Stimulated activated CD4-positive, alpha-beta T cell treated with anti-CD3 and anti-CD28 coated beads, Interleukin-15, amount 100 ng/mL, for 1 hour (primary cell): Measurements from ENCODE around the gene PLPPR5.
"Not testable (repeated sequence)": the region's sequence is repeated elsewhere in the genome, so short reads cannot be mapped to it uniquely, and the experiment has no call there.

Source experiments
- DNase-seq, 2 donors: peaks; one replicate each; pipeline ENCODE4 v3.0.0-alpha.2; 2020; ENCODE audit warnings: low read depth in 1 of 2, low spot score in 1 of 2

Gene PLPPR5

GRCh38 chr1:98919652-98920051 lies 85.0 kb downstream of the PLPPR5 start:
- DNase-seq: no peak

GRCh38 chr1:98919211-98919610 lies 85.5 kb downstream of the PLPPR5 start:
- no peak for DNase-seq

DNA sequence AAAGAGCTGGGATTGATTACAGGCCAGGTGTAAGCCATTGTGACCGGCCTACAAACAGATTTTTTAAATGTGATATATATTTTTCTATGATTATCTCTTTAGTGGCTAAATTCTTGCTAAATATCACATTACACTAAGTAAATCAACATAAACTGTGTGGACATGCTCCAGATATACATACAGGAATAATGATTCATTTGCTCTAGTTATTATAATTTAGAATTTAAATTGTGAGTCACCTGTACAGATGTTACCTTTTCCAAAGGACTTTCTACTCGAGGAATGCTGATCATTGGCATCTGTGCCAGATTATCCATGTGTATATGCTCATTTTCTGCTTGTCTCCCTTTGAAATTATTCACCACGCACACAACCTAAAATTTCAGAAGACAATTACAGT lies 90.1 kb downstream of the PLPPR5 start:
- no peak for DNase-seq

- no peak for DNase-seq
Measured at GRCh38 chr1:98910827-98911226, 93.8 kb downstream of the PLPPR5 start.

- no peak for DNase-seq
Measured at GRCh38 chr1:98908980-98909379, 95.7 kb downstream of the PLPPR5 start.

- DNase-seq: no peak
Measured at GRCh38 chr1:98906809-98907208, 97.9 kb downstream of the PLPPR5 start.

DNA sequence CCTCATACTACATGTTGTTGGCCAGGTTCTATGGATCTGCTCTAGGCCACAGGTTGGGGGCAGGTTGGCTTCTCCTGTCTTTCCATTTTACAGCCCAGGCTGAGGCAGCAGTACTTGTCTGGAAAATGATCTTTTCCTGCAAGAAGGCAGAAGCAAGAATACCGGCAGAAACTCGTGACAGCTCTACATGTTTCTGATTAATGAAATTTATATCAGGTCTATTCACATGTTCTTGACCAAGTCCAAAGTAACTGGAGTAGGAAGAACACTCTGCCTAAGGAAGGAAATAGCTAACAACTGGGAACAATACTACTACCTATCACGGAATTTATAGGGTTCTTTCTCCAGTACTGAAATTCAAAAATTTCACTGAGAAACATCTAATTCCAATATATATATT lies 98.3 kb downstream of the PLPPR5 start:
- DNase-seq: no peak

DNA sequence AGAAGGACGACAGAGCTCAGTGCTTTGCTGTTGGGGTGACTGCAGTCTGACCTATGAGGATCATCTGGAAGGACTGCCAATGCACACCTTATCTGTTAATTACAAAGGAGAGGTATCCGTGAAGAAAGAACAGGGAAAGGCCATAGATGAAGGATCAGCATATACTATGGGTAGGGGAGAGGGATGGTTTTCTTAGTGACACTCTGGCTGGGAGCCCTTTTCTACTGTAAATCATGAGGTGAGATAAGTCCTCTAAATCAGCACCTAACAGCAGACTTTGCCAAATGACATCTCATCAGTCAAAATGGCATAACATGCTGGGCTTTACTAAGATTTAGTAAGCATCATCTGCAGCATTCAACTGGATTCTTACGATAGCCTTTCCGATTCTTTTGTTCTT lies 100.0 kb downstream of the PLPPR5 start:
- DNase-seq: no peak

DNA sequence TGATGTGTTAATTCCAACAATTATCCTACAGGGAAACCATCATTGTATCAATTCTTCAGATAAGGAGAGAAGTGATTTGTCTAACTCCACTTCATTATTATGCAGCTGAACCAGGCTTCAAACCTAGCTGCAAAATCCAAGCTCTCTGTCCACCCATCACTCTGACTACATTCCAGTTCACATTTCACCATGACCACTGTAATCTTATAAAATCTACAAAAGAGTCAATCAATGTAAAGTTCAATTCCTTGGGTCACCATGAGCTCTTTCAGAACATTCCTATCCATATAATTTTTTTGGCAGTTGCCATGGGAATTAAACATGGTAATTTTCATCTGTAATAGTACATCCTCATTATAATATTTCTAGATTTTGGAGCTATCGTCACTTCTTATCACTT lies 100.9 kb downstream of the PLPPR5 start:
- DNase-seq: no peak

GRCh38 chr1:98903261-98903660 lies 101.4 kb downstream of the PLPPR5 start:
- DNase-seq: no peak

- no peak for DNase-seq
Measured at GRCh38 chr1:98898940-98899339, 105.7 kb downstream of the PLPPR5 start.

- DNase-seq: no peak
Measured at GRCh38 chr1:98897479-98897878, 107.2 kb downstream of the PLPPR5 start.

- no peak for DNase-seq
Measured at GRCh38 chr1:98896711-98897445, 107.8 kb downstream of the PLPPR5 start.

DNA sequence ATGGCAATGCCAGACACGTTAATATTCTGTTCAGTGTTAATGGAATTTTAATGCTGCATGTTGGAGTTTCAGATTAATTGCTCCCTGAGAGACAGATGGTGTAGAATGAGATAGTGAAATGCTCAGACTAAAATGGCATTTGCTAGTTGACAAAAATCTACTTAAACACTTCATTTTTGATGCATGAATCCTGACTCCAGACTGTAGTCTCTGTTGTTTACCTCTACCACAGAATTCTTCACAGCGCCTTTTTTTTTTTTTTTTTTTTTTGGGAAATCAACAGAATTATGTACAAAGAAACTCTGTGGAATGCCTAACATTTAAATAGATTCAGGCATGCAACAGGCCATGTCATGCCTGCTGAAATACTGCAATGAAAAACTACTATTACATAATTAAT lies 111.3 kb downstream of the PLPPR5 start:
- no peak for DNase-seq

- no peak for DNase-seq
Measured at GRCh38 chr1:98888869-98889268, 115.8 kb downstream of the PLPPR5 start.

GRCh38 chr1:98887507-98887906 lies 117.2 kb downstream of the PLPPR5 start:
- no peak for DNase-seq

- DNase-seq: no peak
Measured at GRCh38 chr1:98884864-98885263, 119.8 kb downstream of the PLPPR5 start.

- DNase-seq: no peak
Measured at GRCh38 chr1:98881901-98882300, 122.8 kb downstream of the PLPPR5 start.

- DNase-seq: not testable (repeated sequence)
Measured at GRCh38 chr1:98881234-98881633, 123.4 kb downstream of the PLPPR5 start.

GRCh38 chr1:98874828-98875227 lies 129.8 kb downstream of the PLPPR5 start:
- DNase-seq: no peak

GRCh38 chr1:98870959-98871903 lies 133.4 kb downstream of the PLPPR5 start:
- DNase-seq: peak in 1 of 2 donors; percentile 4

GRCh38 chr1:98865796-98866195 lies 138.9 kb downstream of the PLPPR5 start:
- DNase-seq: no peak
